VCaP (cell line): ENCODE data around the gene STRA8.

Experiments used
- H3K27ac ChIP-seq: fragments of 450-650 bp; 2 replicates; pipeline ENCODE4 v1.5.1; 2017
- CTCF ChIP-seq: fragments of 450-650 bp; conservative IDR thresholded peaks from 2 replicates; pipeline ENCODE4 v1.5.1; 2017; ENCODE audit warnings: mild to moderate bottlenecking, moderate library complexity

STRA8 gene

GRCh38 chr7:135274495-135275268, 41.0 kb downstream of the STRA8 start:
- no peak overlapping the region for H3K27ac ChIP-seq
- peak; percentile 88 for TF ChIP-seq CTCF

GRCh38 chr7:135275971-135276580, 42.4 kb downstream of the STRA8 start:
- no peak for TF ChIP-seq CTCF

GRCh38 chr7:135277161-135277560, 43.5 kb downstream of the STRA8 start:
- H3K27ac ChIP-seq = no peak overlapping the region
- no peak for TF ChIP-seq CTCF

More at GRCh38 chr7:135275971-135276580, 42.4 kb downstream of the STRA8 start:
- H3K27ac ChIP-seq = no peak overlapping the region

- TF ChIP-seq CTCF = peak; percentile 98
Observed at GRCh38 chr7:135281363-135281949, 47.8 kb downstream of the STRA8 start.

GRCh38 chr7:135282561-135283254, 49.1 kb downstream of the STRA8 start:
- H3K27ac ChIP-seq = no peak overlapping the region
- TF ChIP-seq CTCF = no peak

More at GRCh38 chr7:135281363-135281949, 47.8 kb downstream of the STRA8 start:
- H3K27ac ChIP-seq = peak overlapping the region; percentile 40; the same call in 1 of the 2 replicates

- TF ChIP-seq CTCF = no peak
- H3K27ac ChIP-seq = no peak overlapping the region
Observed at GRCh38 chr7:135283959-135284638, 50.5 kb downstream of the STRA8 start.
